PFSK-1 (cell line): Measurements from ENCODE around the gene SCAP.

Experiments used
- POLR2AphosphoS5 ChIP-seq: IDR thresholded peaks from 2 replicates; pipeline ENCODE4 v1.6.1; 2012; ENCODE audit warnings: low read depth, mild to moderate bottlenecking, control low read depth, low read length, moderate library complexity
- SIN3A ChIP-seq: IDR thresholded peaks from 2 replicates; pipeline ENCODE4 v1.6.1; 2012; ENCODE audit warnings: mild to moderate bottlenecking, low read length, moderate library complexity, borderline replicate concordance; ENCODE audit not compliant: insufficient read depth
- TAF1 ChIP-seq: IDR thresholded peaks from 2 replicates; pipeline ENCODE4 v1.6.1; 2012; ENCODE audit warnings: low read length, control low read depth, borderline replicate concordance; ENCODE audit not compliant: insufficient read depth

GRCh38 chr3:47523310-47524073 is 47.8 kb upstream of the SCAP start:
- no peak for TF ChIP-seq SIN3A
- no peak for TF ChIP-seq POLR2AphosphoS5
- TF ChIP-seq TAF1: no peak
